Left renal cortex interstitium (tissue), 4 donors: ENCODE data around the gene SEMA3B. TPM values are rescaled to one million over a fixed set of nuclear protein-coding genes. Genes with fewer than 3 reads are reported as not detected.

Experiments
- DNase-seq, 4 donors: peaks; one replicate each; pipeline ENCODE4 v3.0.0-alpha.2; 2013; ENCODE audit warnings: low read depth in 4 of 4, low spot score in 2 of 4, missing footprints in 1 of 4
- polyA plus RNA-seq, 4 donors: library from polyadenylated mRNA; unstranded; fragments of 120-200 nt; gene quantifications; one replicate each; pipeline ENCODE4 v1.2.1, GENCODE V29; 2013; ENCODE audit not compliant: insufficient read length in 4 of 4

The SEMA3B gene
- polyA plus RNA-seq, 4 donors, result 71.0 to 119 (median 108) TPM

DNA sequence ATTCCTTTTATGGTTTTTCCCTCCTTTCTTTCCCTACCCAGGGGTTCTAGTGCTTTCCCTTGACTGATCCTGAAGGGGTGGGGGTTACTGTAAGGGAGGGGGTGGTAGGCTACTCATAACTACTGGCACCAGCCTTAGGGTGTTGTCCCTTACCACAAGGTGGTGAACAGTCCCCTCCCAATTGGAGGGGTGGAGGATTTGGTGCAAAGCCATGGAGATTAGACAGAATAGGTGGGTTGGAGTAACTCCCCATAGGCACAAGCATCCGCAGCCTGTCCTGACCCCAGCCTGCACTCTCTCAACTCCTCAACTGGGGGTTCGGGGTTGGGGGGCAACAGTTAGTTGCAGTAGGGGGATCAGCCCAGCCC, 56.1 kb downstream of the SEMA3B start:
- DNase-seq, result no peak

DNA sequence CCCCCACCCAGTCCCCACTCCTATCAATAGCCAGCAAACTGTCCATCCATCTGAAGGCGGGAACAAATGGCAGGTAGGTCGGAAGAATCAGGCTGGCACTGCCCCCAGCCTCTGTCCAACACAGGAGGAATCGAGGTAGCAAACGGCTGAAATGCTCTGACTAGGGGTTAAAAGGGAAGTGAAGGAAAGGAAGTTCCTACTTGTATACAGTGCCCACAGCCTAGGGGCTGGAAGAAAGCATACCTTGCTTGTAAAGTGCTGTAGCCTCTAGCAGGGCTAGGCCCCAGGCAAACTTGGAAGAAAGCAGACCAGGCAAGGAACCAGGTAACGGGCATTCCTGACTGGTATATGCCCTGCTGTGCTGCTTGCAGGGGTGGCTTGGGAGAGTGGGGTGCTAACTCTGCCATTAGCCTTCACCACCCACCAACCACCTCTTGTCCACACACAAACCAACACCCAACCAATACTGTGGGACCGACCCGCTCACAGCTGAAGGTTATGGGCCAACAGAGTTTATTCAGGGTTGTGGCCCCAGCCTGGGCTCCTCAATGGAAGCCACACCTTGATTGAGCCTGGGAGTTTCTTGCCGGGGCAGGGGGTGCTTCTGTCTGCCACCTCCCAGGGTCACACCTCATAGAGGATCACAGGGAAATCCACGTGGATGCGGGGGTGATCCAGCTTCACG, 56.7 kb downstream of the SEMA3B start:
- DNase-seq, result no peak

DNA sequence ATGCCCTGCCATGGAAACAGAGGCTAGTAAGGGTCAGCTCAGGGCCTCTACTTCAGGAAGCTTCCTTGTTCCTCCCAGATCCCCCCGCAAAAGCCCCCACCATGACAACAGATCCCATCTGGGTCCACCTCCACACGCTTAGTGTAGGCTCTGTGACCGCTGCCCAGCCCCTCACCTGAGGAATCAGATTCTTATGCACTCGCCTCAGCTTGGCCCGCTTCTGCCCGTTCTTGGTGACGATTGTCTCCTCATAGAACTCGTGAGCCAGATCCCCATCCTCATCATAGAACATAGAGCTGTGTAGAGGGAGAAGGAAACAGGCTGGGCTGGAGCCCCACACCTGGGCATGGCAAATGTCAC, 57.2 kb downstream of the SEMA3B start:
- DNase-seq, result no peak

DNA sequence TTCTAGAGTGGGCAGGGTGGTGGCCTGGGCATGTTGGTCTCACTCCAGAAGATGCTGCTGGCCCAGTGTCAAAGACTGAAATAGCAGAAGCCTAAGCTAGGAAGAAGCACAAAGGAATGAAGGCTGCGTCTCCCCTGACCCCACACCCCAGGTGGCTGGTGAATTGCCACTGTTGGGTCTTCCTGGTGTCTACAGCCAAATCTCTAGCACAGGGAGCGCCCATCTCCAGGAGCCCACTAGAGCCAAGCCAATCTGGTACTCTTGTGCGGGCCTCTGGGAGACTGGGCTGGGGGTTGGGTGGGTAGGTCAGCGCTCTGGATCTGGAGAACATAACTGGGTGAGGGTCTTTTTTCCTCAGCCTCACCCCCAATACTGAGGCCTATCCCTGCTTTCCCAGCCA, 58.2 kb downstream of the SEMA3B start:
- DNase-seq, result no peak

Other genes starting within 250 kb of the SEMA3B start
- 100 to 1,000 TPM; 202 to 421 (median 311) TPM for gene RBM5, start 180.2 kb upstream of the SEMA3B start, polyA plus RNA-seq
- 100 to 1,000 TPM in 1 of 4 donors, 10 to 100 TPM in 3; 68.6 to 101 (median 80.4) TPM for gene SEMA3F, start 113.8 kb upstream of the SEMA3B start, polyA plus RNA-seq
- not detected for gene GNAT1, start 77.5 kb upstream of the SEMA3B start, polyA plus RNA-seq
- 1 to 10 TPM; 4.4 to 8.4 (median 7.8) TPM for gene SLC38A3, start 63.9 kb upstream of the SEMA3B start, polyA plus RNA-seq
- 100 to 1,000 TPM; 176 to 232 (median 220) TPM for gene GNAI2, start 32.9 kb upstream of the SEMA3B start, polyA plus RNA-seq
- gene LSMEM2, start 9.9 kb downstream of the SEMA3B start, polyA plus RNA-seq, result under 1 TPM; 0.25 to 0.82 (median 0.53) TPM
- gene IFRD2, start 23.3 kb downstream of the SEMA3B start, polyA plus RNA-seq, result 10 to 100 TPM; 34.8 to 51.9 (median 48.5) TPM
- gene HYAL3, start 30.3 kb downstream of the SEMA3B start, polyA plus RNA-seq, result 1 to 10 TPM; 2.8 to 4.3 (median 3.6) TPM
- gene NAA80, start 30.3 kb downstream of the SEMA3B start, polyA plus RNA-seq, result 10 to 100 TPM in 2 of 4 donors, 1 to 10 TPM in 2; 7.3 to 13.0 (median 10.3) TPM
- gene HYAL1, start 34.4 kb downstream of the SEMA3B start, polyA plus RNA-seq, result 1 to 10 TPM; 6.4 to 7.8 (median 7.4) TPM
- gene HYAL2, start 53.6 kb downstream of the SEMA3B start, polyA plus RNA-seq, result 100 to 1,000 TPM in 1 of 4 donors, 10 to 100 TPM in 3; 63.2 to 101 (median 74.4) TPM
- gene TUSC2, start 59.1 kb downstream of the SEMA3B start, polyA plus RNA-seq, result 10 to 100 TPM; 23.8 to 32.6 (median 25.6) TPM
- 10 to 100 TPM; 16.7 to 22.7 (median 21.2) TPM for gene RASSF1, start 71.7 kb downstream of the SEMA3B start, polyA plus RNA-seq
- 1 to 10 TPM; 3.1 to 5.1 (median 4.4) TPM for gene ZMYND10, start 76.6 kb downstream of the SEMA3B start, polyA plus RNA-seq
- 10 to 100 TPM; 30.1 to 33.1 (median 32.2) TPM for gene NPRL2, start 81.6 kb downstream of the SEMA3B start, polyA plus RNA-seq
- gene CYB561D2, start 81.7 kb downstream of the SEMA3B start, polyA plus RNA-seq, result 10 to 100 TPM; 13.7 to 17.7 (median 15.0) TPM
- 10 to 100 TPM; 33.8 to 52.1 (median 42.6) TPM for gene TMEM115, start 90.4 kb downstream of the SEMA3B start, polyA plus RNA-seq
- 10 to 100 TPM; 13.3 to 18.6 (median 16.3) TPM for gene CACNA2D2, start 234.5 kb downstream of the SEMA3B start, polyA plus RNA-seq